ES-I3 (cell line): ENCODE measurements around the gene SOCS6.
"Not testable (repeated sequence)": the region's sequence is repeated elsewhere in the genome, so short reads cannot be mapped to it uniquely, and the experiment has no call there.

Experiments used
- H3K36me3 ChIP-seq: 2 replicates; pipeline ENCODE4 v1.6.1; 2013; ENCODE audit warnings: mild to moderate bottlenecking, low read length, control low read depth, moderate library complexity; ENCODE audit not compliant: insufficient read depth
- H3K4me1 ChIP-seq: 2 replicates; pipeline ENCODE4 v1.6.1; 2013; ENCODE audit warnings: mild to moderate bottlenecking, control low read depth, low read length; ENCODE audit not compliant: insufficient read depth
- H3K9ac ChIP-seq: 2 replicates; pipeline ENCODE4 v1.6.1; 2013; ENCODE audit warnings: low read depth, mild to moderate bottlenecking, low read length, moderate library complexity
- H3K9me3 ChIP-seq: 2 replicates; pipeline ENCODE4 v1.6.1; 2013; ENCODE audit warnings: mild to moderate bottlenecking, low read length, moderate library complexity; ENCODE audit not compliant: control insufficient read depth, insufficient read depth

The SOCS6 gene

DNA sequence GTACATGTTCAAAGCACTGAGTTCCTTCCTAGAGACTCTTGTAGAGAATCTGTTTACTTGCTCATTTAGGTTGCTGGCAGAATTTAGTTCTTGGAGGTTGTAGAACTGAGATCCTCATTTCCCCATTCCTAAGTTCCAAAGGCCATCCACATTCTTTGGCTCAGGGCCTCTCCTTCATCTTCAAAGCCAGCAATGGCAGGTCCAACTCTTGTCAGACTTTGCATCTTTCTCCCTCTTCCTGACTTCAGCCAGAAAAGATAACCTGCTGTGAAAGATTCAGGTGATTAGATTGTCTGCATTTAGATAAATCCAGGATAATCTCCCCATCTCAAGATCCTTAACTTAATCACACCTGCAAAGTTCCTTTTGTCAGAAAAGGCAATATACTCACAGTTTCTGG lies 51.1 kb downstream of the SOCS6 start:
- peaks cover 16% of the 10 kb centered on the region for H3K4me1 ChIP-seq
- no peak overlapping the region for H3K9ac ChIP-seq
- peaks cover 2% of the 10 kb centered on the region; the same call in 1 of the 2 replicates for H3K9me3 ChIP-seq
- peaks cover 3% of the 10 kb centered on the region for H3K36me3 ChIP-seq

DNA sequence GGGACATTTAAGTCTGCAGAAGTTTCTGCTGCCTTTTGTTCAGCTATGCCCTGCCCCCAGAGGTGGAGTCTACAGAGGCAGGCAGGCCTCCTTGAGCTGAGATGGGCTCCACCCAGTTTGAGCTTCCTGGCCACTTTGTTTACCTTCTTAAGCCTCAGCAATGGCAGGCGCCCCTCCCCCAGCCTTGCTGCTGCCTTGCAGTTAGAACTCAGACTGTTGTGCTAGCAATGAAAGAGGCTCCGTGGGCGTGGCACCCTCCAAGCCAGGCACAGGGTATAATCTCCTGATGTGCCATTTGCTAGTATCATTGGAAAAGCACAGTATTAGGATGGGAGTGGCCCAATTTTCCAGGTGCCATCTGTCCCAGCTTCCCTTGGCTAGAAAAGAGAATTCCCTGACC lies 59.6 kb downstream of the SOCS6 start:
- peaks cover 11% of the 10 kb centered on the region; the same call in 1 of the 2 replicates for H3K9me3 ChIP-seq
- not testable (repeated sequence) for H3K36me3 ChIP-seq, H3K4me1 ChIP-seq, H3K9ac ChIP-seq

DNA sequence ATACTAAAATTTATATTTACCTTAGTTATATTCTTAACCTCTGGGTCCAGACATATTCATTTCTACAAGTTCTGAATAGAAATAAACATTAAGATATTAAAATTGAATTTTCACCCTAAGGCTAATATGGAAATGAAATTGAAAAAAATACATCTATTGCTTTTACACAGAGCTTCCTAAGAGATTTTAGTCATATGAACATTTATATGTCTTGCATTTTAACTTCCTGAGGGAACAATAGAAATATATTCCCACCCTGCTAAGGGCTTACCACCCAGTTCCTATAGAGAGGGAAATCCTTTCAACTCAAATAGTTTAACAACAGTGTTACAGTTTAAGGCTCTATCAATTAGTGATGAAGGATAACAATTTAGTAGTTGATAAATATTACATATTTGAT lies 60.5 kb downstream of the SOCS6 start:
- Histone ChIP-seq H3K9ac (no peak overlapping the region), H3K36me3 (no peaks in the 10 kb centered on the region), H3K4me1 (no peaks in the 10 kb centered on the region), H3K9me3 (peaks cover 13% of the 10 kb centered on the region; the same call in 1 of the 2 replicates)

DNA sequence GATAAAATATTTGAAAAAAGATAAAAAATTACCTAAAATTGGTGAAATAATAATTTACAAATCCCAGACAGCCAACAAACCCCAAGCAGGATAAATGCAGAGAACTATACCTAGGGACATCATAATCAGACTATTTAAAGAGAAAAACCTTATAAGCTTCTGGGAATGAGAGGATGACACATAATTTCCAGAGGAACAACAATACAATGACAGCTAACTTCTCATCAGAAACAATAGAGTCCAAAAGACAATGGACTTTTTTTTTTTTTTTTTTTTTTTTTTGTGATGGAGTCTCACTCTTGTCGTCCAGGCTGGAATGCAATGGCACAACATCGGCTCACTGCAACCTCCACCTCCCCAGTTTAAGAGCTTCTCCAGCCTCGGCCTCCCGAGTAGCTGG lies 65.2 kb downstream of the SOCS6 start:
- no peak overlapping the region for H3K9ac ChIP-seq
- peaks cover 6% of the 10 kb centered on the region; the same call in 1 of the 2 replicates for H3K4me1 ChIP-seq
- peaks cover 13% of the 10 kb centered on the region; the same call in 1 of the 2 replicates for H3K9me3 ChIP-seq
- no peaks in the 10 kb centered on the region for H3K36me3 ChIP-seq

DNA sequence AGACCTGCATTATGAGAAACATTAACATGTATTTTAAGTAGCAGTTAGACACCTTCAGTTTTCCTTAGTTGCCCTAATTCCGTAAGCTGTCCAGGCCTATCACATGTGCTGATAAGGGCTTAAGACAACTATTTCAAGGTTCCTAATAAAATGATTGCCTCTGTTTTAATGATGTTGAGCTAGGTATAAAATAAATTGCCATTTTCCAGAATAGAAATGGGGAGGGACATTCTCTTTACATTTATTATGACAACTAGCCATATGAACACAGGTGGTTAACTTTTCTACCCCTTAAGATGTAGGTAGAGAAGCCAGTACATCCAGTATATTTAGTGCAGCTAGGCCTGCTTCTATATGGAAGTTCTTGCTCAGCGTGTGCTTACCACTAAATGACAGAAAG lies 65.9 kb downstream of the SOCS6 start:
- Histone ChIP-seq H3K9ac (no peak overlapping the region), H3K4me1 (peaks cover 6% of the 10 kb centered on the region; the same call in 1 of the 2 replicates), H3K9me3 (peaks cover 13% of the 10 kb centered on the region; the same call in 1 of the 2 replicates), H3K36me3 (no peaks in the 10 kb centered on the region)

DNA sequence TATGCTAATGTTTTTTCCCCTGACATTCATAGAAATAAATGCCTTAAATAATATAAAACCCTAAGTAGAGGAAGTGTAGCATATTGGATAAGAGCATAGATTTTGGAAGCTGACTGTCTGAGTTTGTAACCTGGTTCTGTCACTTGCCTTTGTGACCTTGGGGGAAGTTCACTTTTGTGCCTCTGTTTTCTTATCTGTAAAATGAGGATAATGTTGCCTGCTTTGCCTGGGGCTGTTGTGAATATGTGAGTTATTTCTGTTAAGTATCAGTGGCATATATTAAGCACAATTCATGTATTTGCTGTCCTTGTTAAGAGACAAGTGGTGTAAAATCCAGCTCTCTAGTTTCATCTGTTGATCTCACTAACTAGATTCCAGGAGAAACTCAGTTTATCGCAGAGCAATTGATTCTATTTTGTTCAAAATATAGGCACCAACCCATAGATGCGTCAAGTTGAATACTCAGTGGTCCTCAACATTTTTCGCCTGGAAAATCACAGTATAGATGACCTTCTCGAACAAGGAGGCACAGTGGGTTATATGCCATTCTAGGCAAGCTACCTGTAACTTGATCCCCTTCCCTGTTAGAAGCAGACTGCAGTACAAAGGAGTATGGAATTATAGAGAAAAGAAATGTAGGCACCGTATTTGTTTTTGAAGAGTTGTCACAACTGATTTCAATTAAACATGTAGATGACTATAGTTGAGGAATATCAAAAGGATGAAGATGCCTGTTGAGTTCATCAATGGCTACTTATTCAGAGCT lies 67.0 kb downstream of the SOCS6 start:
- no peaks in the 10 kb centered on the region for H3K36me3 ChIP-seq
- peaks cover 6% of the 10 kb centered on the region; the same call in 1 of the 2 replicates for H3K9me3 ChIP-seq
- peaks cover 6% of the 10 kb centered on the region; the same call in 1 of the 2 replicates for H3K4me1 ChIP-seq
- no peak overlapping the region for H3K9ac ChIP-seq

DNA sequence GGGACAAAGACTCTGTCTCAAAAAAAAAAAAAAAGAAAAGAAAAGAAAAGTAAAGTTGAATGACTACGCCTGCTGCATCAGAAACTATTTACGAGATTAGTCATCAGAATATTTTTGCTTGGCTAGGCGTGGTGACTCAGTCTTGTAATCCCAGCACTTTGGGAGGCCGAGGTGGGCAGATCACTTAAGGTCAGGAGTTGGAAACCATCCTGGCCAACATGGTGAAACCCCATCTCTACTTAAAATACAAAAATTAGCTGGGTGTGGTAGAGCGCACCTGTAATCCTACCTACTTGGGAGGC lies 69.2 kb downstream of the SOCS6 start:
- H3K4me1 ChIP-seq, H3K36me3 ChIP-seq, H3K9ac ChIP-seq, H3K9me3 ChIP-seq: not testable (repeated sequence)

DNA sequence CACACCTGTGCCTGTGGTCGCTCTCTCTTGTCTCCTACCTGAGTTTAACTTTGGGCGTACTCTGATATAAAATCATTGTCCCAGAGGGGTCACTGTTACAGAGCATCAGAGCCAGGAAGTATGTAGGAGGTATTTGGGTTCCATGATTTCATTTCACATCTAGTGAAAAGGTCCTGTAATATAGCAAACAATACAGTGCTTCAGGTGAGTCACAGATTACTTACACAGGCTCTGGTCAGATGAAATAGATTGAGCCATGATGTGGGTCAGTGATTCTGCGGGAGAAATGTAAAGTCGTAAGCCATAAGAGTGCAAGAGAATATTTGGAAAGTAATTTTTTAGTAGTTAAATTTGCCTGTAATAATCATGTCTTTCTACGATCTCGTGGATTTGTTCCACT lies 70.2 kb downstream of the SOCS6 start:
- H3K4me1 ChIP-seq, result peaks cover 6% of the 10 kb centered on the region; the same call in 1 of the 2 replicates
- H3K9ac ChIP-seq, result no peak overlapping the region
- no peaks in the 10 kb centered on the region for H3K36me3 ChIP-seq
- H3K9me3 ChIP-seq, result no peaks in the 10 kb centered on the region

DNA sequence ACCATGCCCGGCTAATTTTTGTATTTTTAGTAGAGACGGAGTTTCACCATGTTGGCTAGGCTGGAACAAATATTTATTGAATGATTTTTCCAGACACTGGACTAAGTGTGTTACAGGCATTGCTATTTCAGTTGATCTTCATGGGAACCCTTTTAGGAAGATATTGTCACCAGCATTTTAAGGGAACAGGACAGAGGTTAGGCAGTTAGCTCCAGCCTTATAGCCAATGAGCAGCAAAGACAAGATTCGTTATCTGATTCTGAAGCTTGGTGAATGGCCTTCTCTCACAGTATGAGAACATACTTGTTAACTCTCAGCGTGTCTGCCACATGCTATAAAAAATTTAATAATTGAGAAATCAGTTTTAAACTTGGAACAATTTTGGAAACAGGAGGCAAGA lies 73.4 kb downstream of the SOCS6 start:
- H3K9ac ChIP-seq, result no peak overlapping the region
- H3K4me1 ChIP-seq, result peaks cover 19% of the 10 kb centered on the region
- no peaks in the 10 kb centered on the region for H3K9me3 ChIP-seq
- H3K36me3 ChIP-seq, result no peaks in the 10 kb centered on the region

DNA sequence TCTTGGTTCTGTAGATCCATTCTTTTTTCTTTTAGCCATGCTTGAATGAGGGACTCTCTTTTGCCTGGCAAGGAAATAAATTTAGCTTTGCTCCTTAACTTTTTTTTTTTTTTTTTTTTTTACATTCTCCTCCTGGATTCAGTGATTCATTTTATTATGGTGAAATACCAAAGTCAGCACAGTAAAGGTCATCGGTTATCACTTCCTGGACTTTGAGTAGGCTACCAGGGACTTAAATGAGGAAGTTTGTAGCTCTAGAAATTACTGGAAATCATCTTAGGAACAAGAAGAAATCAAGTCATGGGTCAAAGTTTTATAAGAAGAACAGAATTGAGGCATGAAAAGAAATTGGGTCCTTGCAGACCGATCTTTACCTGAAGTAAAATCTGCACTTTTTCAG lies 75.0 kb downstream of the SOCS6 start:
- no peak overlapping the region for H3K9ac ChIP-seq

DNA sequence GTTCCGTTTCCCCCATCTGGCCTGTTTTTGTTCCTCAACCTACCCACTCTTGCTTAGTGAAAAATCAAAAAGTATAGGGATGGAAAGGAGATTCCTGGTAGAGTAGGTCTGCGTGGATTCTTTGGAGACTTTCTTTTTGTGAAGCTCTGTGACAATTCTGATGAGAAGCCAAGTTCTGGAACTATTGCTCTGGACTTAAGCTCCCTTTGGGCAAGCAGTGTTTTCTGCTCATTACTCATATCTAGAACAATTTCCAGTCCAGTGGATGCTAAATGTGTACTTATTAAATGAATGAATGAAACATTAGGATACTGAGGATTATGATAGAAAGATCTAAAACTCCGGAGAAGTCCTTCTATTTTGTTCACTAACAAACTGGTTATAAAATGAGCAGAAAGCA lies 76.5 kb downstream of the SOCS6 start:
- H3K36me3 ChIP-seq, result no peaks in the 10 kb centered on the region
- no peaks in the 10 kb centered on the region for H3K9me3 ChIP-seq
- peaks cover 19% of the 10 kb centered on the region for H3K4me1 ChIP-seq
- H3K9ac ChIP-seq, result no peak overlapping the region

More for the DNA sequence above, 75.0 kb downstream of the SOCS6 start:
- Histone ChIP-seq H3K4me1 (peaks cover 19% of the 10 kb centered on the region), H3K36me3 (no peaks in the 10 kb centered on the region), H3K9me3 (no peaks in the 10 kb centered on the region)

DNA sequence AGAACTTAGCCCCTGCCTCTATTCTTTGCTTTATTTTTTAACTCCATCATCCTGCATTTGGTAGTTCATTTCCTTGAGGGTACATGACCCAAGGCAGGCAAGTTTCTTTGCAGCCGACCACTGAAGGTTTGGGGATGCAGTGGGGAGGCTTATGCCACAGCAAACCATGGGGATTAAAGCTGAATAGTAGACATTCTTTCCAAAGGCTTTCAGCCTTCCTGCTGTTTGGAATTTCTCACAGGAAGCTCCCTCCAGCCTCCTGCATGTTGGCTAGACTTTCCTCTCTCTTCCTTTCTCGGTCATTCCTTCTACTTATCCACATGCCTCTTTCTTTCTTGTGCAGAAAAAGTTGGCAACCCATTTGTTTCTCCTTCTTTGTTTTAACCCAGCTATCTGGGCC lies 77.3 kb downstream of the SOCS6 start:
- no peak overlapping the region for H3K9ac ChIP-seq

DNA sequence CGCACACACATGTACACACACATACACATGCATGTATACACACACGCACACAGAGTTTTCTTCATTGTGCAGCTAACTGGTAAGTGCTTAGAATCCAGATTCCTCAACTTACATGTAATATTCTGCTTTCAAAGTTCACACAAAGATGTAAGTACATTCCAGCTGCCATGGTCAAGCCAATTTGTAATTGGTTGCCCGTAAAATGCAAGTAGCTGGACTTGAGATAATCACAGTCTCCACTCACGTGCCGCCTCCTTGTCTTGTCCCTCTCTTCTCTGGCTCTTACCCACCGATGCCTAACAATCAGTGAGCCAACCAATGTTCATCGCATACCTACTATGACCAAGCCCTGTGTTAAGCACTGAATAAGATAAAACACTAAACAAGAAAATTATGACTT lies 77.8 kb downstream of the SOCS6 start:
- H3K4me1 ChIP-seq, result peaks cover 19% of the 10 kb centered on the region
- H3K9ac ChIP-seq, result no peak overlapping the region
- no peaks in the 10 kb centered on the region for H3K9me3 ChIP-seq
- no peaks in the 10 kb centered on the region for H3K36me3 ChIP-seq

More for the DNA sequence above, 77.3 kb downstream of the SOCS6 start:
- H3K9me3 ChIP-seq, result no peaks in the 10 kb centered on the region
- H3K36me3 ChIP-seq, result no peaks in the 10 kb centered on the region
- H3K4me1 ChIP-seq, result peaks cover 19% of the 10 kb centered on the region

DNA sequence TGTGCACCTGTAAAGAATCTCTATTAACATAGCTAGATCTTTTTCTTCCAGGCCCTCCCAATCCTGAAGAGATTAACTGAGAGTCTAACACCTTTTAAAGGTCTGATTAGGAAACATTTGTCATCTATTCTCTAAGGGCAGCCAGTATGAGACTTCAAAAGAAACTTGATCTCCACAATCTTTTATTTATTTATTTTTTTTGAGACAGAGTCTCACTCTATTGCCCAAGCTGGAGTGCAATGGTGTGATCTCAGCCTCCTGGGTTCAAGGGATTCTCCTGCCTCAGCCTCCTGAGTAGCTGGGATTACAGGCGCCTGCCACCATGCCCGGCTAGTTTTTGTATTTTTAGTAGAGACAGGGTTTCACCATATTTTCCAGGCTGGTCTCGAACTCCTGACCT lies 78.5 kb downstream of the SOCS6 start:
- not testable (repeated sequence) for H3K9me3 ChIP-seq, H3K36me3 ChIP-seq, H3K9ac ChIP-seq
- peaks cover 19% of the 10 kb centered on the region for H3K4me1 ChIP-seq

DNA sequence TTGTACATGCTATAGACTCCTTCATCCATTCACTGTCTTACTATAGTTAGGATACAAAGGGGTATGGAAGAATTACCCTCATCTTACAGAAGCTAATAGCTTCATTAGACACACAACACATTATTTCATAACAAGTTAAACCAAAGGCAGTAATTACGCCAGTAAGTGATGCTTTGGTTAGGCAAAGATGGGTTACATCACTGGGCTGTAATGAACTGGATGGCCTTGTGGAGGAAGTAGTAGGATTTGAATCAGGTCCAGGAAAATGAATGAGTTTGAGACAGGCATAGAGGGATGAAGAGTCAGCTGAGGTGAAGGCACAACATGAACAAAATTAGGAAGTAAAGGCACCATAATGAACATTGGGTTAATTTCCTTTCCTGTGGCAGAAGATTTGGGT lies 80.1 kb downstream of the SOCS6 start:
- Histone ChIP-seq H3K36me3 (no peaks in the 10 kb centered on the region), H3K4me1 (peaks cover 19% of the 10 kb centered on the region), H3K9ac (no peak overlapping the region), H3K9me3 (no peaks in the 10 kb centered on the region)
